ENCODE data around the gene EXOSC6. TPM values are rescaled to one million over a fixed set of nuclear protein-coding genes. Genes with fewer than 3 reads are reported as not detected.
A peak's percentile ranks its signal among the peaks of the same experiment; 100 is the strongest.

Gene EXOSC6
- polyA plus RNA-seq (2013, experiment 1 of 2): 20.8 TPM
- polyA plus RNA-seq (2013, experiment 2 of 2): 22.7 TPM

- Histone ChIP-seq H3K27me3 (ENCODE audit: control insufficient read depth in 3 of 3, insufficient read depth in 3 of 3, low read depth in 1 of 3, low read length in 3 of 3) (no peaks in the 10 kb centered on the region), H3K4me2 (ENCODE audit: insufficient read depth, low read length, poor library complexity, severe bottlenecking) (peak within 1 kb of the TSS; percentile 87), H4K8ac (ENCODE audit: low read depth, low read length) (peak within 1 kb of the TSS; percentile 26), H3K9ac (ENCODE audit: low read depth, low read length, poor library complexity) (peak within 1 kb of the TSS; percentile 99), H3K23ac (ENCODE audit: low read depth, low read length, poor library complexity) (peak within 1 kb of the TSS; percentile 89), H2AFZ (ENCODE audit: low read length) (peak within 1 kb of the TSS; percentile 83), H2AK5ac (ENCODE audit: low read depth, low read length) (peak within 1 kb of the TSS; percentile 46), H3K14ac (ENCODE audit: low read length) (peak within 1 kb of the TSS; percentile 94), H3K4me1 (ENCODE audit: control insufficient read depth in 2 of 2, insufficient read depth in 1 of 2, low read depth in 1 of 2, low read length in 2 of 2) (peaks cover 0 to 2% of the 10 kb centered on the region in 2 donors), H2BK12ac (ENCODE audit: low read length) (peak within 1 kb of the TSS; percentile 46), H2BK15ac (ENCODE audit: low read length) (no peak within 1 kb of the TSS), H3K18ac (ENCODE audit: low read length) (peak within 1 kb of the TSS; percentile 98), H2BK120ac (ENCODE audit: low read depth, low read length) (no peak within 1 kb of the TSS), H3K4me3 (ENCODE audit: low read length in 2 of 2) (peak within 1 kb of the TSS; percentile 78 to 100), H3K36me3 (replicated peaks in 1 of 2; ENCODE audit: control insufficient read depth in 2 of 2, insufficient read depth in 2 of 2, low read length in 2 of 2) (peaks cover 39 to 68% of the 10 kb centered on the region in 2 donors), H3K4ac (ENCODE audit: low read length) (peak within 1 kb of the TSS; percentile 53), H2BK5ac (ENCODE audit: low read length) (peak within 1 kb of the TSS; percentile 87), H3K9me3 (replicated peaks in 1 of 2; ENCODE audit: control insufficient read depth in 2 of 2, insufficient read depth in 1 of 2, low read depth in 1 of 2, low read length in 2 of 2) (no peaks in the 10 kb centered on the region), H4K91ac (ENCODE audit: low read depth, low read length, poor library complexity) (no peak within 1 kb of the TSS), H3K27ac (replicated peaks; ENCODE audit: low read length) (peak within 1 kb of the TSS; percentile 92), H3K79me1 (ENCODE audit: low read depth, low read length) (peaks cover 11% of the 10 kb centered on the region)
- WGBS, 2 donors (ENCODE audit: extremely low coverage in 2 of 2, insufficient read length in 2 of 2, insufficient replicate concordance in 1 of 2): no CpG with 5 or more reads among the region's 65 CpGs
- peak; percentile 92 for DNase-seq (ENCODE audit: low spot score)
These were observed at the start of gene EXOSC6 for GRCh38 chr16:70251629-70252354. Gene EXOSC6 (minus strand): TSS chr16:70251940. CDS start chr16:70251900, 40 bp downstream.

DNA sequence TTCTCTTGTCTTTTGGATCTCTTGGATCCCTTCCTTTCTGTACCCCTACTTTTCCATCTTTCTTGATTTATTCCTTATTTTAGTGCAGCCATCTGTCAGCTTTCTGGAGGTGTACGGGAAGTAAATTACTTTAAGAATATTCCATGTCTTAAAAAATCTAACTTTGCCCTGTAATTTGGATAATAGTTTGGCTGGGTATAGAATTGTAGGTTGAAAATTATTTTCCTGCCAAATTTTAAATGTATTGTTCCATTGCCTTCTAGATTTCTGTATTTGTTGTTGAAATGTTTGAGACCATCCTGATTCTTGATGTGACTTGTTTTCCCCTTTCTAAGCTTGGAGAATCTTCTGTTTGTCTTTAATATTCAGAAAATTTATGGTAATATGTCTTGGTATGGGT, 49.4 kb upstream of the EXOSC6 start:
- Histone ChIP-seq H2BK120ac (ENCODE audit: low read depth, low read length) (no peak overlapping the region), H3K27ac (replicated peaks; ENCODE audit: low read length) (no peak overlapping the region)

DNA sequence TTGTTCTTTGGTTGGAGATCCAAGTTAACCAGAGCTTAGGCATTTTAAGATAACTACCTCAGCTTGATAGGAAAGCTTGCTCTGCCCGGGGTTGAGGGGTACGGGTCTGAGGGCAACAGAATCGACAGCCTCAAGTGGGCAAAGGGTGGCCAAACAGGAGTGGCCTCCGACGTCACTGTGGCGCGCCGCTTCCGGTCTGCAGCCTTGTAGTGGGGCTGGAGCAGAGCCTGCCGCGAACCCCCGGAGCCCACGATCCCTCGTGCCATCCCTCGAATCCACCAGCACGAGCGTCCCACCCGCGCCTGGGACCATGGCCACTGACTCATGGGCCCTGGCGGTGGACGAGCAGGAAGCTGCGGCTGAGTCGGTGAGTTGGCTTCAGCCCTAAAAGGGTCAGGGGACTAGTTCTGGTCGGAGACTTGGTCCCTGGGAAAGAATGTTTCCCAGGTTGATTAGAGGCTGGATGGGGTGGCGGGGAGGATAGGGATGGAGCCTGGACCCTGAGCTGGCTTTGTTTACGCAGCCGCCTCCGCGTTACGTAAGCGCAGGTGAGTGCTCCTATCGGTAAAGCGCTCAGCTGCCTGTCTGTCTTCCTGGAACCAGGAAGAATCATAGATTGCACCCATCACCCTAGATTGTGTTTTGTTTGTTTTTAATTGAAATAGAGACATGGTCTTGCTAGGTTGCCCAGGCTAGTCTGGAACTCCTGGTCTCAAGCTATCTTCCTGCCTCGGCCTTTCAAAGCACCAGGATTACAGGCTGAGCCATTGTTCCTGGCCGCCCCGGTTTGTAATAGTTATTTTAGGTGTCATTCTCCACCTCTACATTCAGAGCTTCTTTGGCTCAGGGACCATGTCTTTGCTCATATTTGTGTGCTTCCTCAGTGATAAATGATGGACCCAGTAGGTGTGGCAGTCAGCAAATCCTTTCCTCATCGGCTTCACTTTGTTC, 47.5 kb upstream of the EXOSC6 start, which contains the start of gene DDX19B:
DDX19B (plus strand) TSS at position 199 of the 951 bp plus-strand sequence; CDS start at position 311, 112 bp downstream.
- DNase-seq (ENCODE audit: low spot score): no peak

More for the DNA sequence above, 49.4 kb upstream of the EXOSC6 start:
- peaks cover 0 to 20% of the 10 kb centered on the region in 2 donors for H3K36me3 ChIP-seq (replicated peaks in 1 of 2; ENCODE audit: control insufficient read depth in 2 of 2, insufficient read depth in 2 of 2, low read length in 2 of 2)
- H2BK15ac ChIP-seq (ENCODE audit: low read length): no peak overlapping the region
- no peak overlapping the region for H3K4ac ChIP-seq (ENCODE audit: low read length)
- H3K18ac ChIP-seq (ENCODE audit: low read length): no peak overlapping the region
- no peak overlapping the region for H2BK5ac ChIP-seq (ENCODE audit: low read length)
- no peak overlapping the region for H2AK5ac ChIP-seq (ENCODE audit: low read depth, low read length)
- H2BK12ac ChIP-seq (ENCODE audit: low read length): no peak overlapping the region
- no CpG with 5 or more reads among the region's 1 CpG for WGBS, 2 donors (ENCODE audit: extremely low coverage in 2 of 2, insufficient read length in 2 of 2, insufficient replicate concordance in 1 of 2)
- H3K9ac ChIP-seq (ENCODE audit: low read depth, low read length, poor library complexity): no peak overlapping the region
- DNase-seq (ENCODE audit: low spot score): no peak
- H3K14ac ChIP-seq (ENCODE audit: low read length): no peak overlapping the region
- no peak overlapping the region for H3K23ac ChIP-seq (ENCODE audit: low read depth, low read length, poor library complexity)
- peaks cover 5% of the 10 kb centered on the region for H3K79me1 ChIP-seq (ENCODE audit: low read depth, low read length)
- no peak overlapping the region for H2AFZ ChIP-seq (ENCODE audit: low read length)
- peaks cover 0 to 15% of the 10 kb centered on the region in 2 donors for H3K9me3 ChIP-seq (replicated peaks in 1 of 2; ENCODE audit: control insufficient read depth in 2 of 2, insufficient read depth in 1 of 2, low read depth in 1 of 2, low read length in 2 of 2)
- H4K91ac ChIP-seq (ENCODE audit: low read depth, low read length, poor library complexity): no peak overlapping the region
- H3K4me2 ChIP-seq (ENCODE audit: insufficient read depth, low read length, poor library complexity, severe bottlenecking): no peak overlapping the region
- no peaks in the 10 kb centered on the region for H3K27me3 ChIP-seq (ENCODE audit: control insufficient read depth in 3 of 3, insufficient read depth in 3 of 3, low read depth in 1 of 3, low read length in 3 of 3)
- peaks cover 1 to 3% of the 10 kb centered on the region in 2 donors for H3K4me1 ChIP-seq (ENCODE audit: control insufficient read depth in 2 of 2, insufficient read depth in 1 of 2, low read depth in 1 of 2, low read length in 2 of 2)
- no peak overlapping the region for H4K8ac ChIP-seq (ENCODE audit: low read depth, low read length)
- no peak overlapping the region for H3K4me3 ChIP-seq (ENCODE audit: low read length in 2 of 2)

More for the DNA sequence above, 47.5 kb upstream of the EXOSC6 start, which contains the start of gene DDX19B:
- Histone ChIP-seq H3K27me3 (ENCODE audit: control insufficient read depth in 3 of 3, insufficient read depth in 3 of 3, low read depth in 1 of 3, low read length in 3 of 3) (no peaks in the 10 kb centered on the region), H2BK15ac (ENCODE audit: low read length) (no peak within 1 kb of the TSS), H2AK5ac (ENCODE audit: low read depth, low read length) (no peak within 1 kb of the TSS), H3K4me1 (ENCODE audit: control insufficient read depth in 2 of 2, insufficient read depth in 1 of 2, low read depth in 1 of 2, low read length in 2 of 2) (peaks cover 1 to 3% of the 10 kb centered on the region in 2 donors), H2BK5ac (ENCODE audit: low read length) (no peak within 1 kb of the TSS), H3K4me3 (ENCODE audit: low read length in 2 of 2) (peak within 1 kb of the TSS; percentile 96 to 98), H3K14ac (ENCODE audit: low read length) (peak within 1 kb of the TSS; percentile 23), H2BK12ac (ENCODE audit: low read length) (no peak within 1 kb of the TSS), H3K4me2 (ENCODE audit: insufficient read depth, low read length, poor library complexity, severe bottlenecking) (peak within 1 kb of the TSS; percentile 79), H2AFZ (ENCODE audit: low read length) (peak within 1 kb of the TSS; percentile 96), H3K4ac (ENCODE audit: low read length) (no peak within 1 kb of the TSS), H3K9ac (ENCODE audit: low read depth, low read length, poor library complexity) (peak within 1 kb of the TSS; percentile 98), H3K36me3 (replicated peaks in 1 of 2; ENCODE audit: control insufficient read depth in 2 of 2, insufficient read depth in 2 of 2, low read length in 2 of 2) (peaks cover 0 to 20% of the 10 kb centered on the region in 2 donors), H3K18ac (ENCODE audit: low read length) (peak within 1 kb of the TSS; percentile 72), H3K79me1 (ENCODE audit: low read depth, low read length) (peaks cover 4% of the 10 kb centered on the region), H2BK120ac (ENCODE audit: low read depth, low read length) (no peak within 1 kb of the TSS), H3K9me3 (replicated peaks in 1 of 2; ENCODE audit: control insufficient read depth in 2 of 2, insufficient read depth in 1 of 2, low read depth in 1 of 2, low read length in 2 of 2) (peaks cover 0 to 21% of the 10 kb centered on the region in 2 donors), H4K8ac (ENCODE audit: low read depth, low read length) (no peak within 1 kb of the TSS), H4K91ac (ENCODE audit: low read depth, low read length, poor library complexity) (no peak within 1 kb of the TSS), H3K27ac (replicated peaks; ENCODE audit: low read length) (peak within 1 kb of the TSS; percentile 33), H3K23ac (ENCODE audit: low read depth, low read length, poor library complexity) (peak within 1 kb of the TSS; percentile 86)
- no CpG with 5 or more reads among the region's 37 CpGs for WGBS, 2 donors (ENCODE audit: extremely low coverage in 2 of 2, insufficient read length in 2 of 2, insufficient replicate concordance in 1 of 2)

Measured in neuronal stem cell (in vitro differentiated cells).